Astrocyte (in vitro differentiated cells and primary cell): ENCODE data around the gene FKRP. TPM values are rescaled to one million over a fixed set of nuclear protein-coding genes. Genes with fewer than 3 reads are reported as not detected.

Experiments
- DNase-seq: peaks from one replicate; pipeline ENCODE4 v3.0.0-alpha.2; 2010; ENCODE audit warnings: low read depth
- FAIRE-seq: peaks from 2 replicates; lab custom pipeline; 2011; peaks lifted over from hg19 to GRCh38; lab: Jason Lieb, UNC
- H2AFZ ChIP-seq: 2 replicates; pipeline ENCODE4 v1.6.0; 2012; ENCODE audit warnings: low read depth, low read length, inconsistent platforms
- H3K27ac ChIP-seq: 2 replicates; pipeline ENCODE4 v1.5.1; 2011; ENCODE audit warnings: low read depth, low read length, inconsistent platforms
- H3K27me3 ChIP-seq: 2 replicates; pipeline ENCODE4 v1.6.0; 2011; ENCODE audit warnings: low read length, inconsistent platforms; ENCODE audit not compliant: insufficient read depth
- H3K36me3 ChIP-seq: 2 replicates; pipeline ENCODE4 v1.5.1; 2011; ENCODE audit warnings: low read length, inconsistent platforms; ENCODE audit not compliant: insufficient read depth
- H3K4me1 ChIP-seq: 2 replicates; pipeline ENCODE4 v1.5.1; 2011; ENCODE audit warnings: low read length, inconsistent platforms; ENCODE audit not compliant: insufficient read depth
- H3K4me2 ChIP-seq: 2 replicates; pipeline ENCODE4 v1.6.0; 2012; ENCODE audit warnings: low read length, inconsistent platforms
- H3K4me3 ChIP-seq: 2 replicates; pipeline ENCODE4 v1.5.1; 2011; ENCODE audit warnings: low read depth, mild to moderate bottlenecking, low read length, inconsistent platforms; ENCODE audit not compliant: insufficient read depth
- H3K79me2 ChIP-seq: 2 replicates; pipeline ENCODE4 v1.6.0; 2012; ENCODE audit warnings: mild to moderate bottlenecking, low read length, inconsistent platforms; ENCODE audit not compliant: insufficient read depth
- H3K9ac ChIP-seq: 2 replicates; pipeline ENCODE4 v1.6.0; 2012; ENCODE audit warnings: mild to moderate bottlenecking, low read length, inconsistent platforms
- H3K9me3 ChIP-seq: 2 replicates; pipeline ENCODE4 v1.5.1; 2012; ENCODE audit warnings: low read depth, mild to moderate bottlenecking, low read length, inconsistent platforms; ENCODE audit not compliant: insufficient read depth
- H4K20me1 ChIP-seq: 2 replicates; pipeline ENCODE4 v1.6.0; 2012; ENCODE audit warnings: low read length, inconsistent platforms; ENCODE audit not compliant: insufficient read depth
- H3K27ac Mint-ChIP-seq: one replicate; pipeline ENCODE4 v1.8.0; 2021; ENCODE audit warnings: mild to moderate bottlenecking, mixed read lengths; ENCODE audit not compliant: unreplicated experiment
- H3K27me3 Mint-ChIP-seq: one replicate; pipeline ENCODE4 v1.8.0; 2021; ENCODE audit warnings: low read depth, mixed read lengths; ENCODE audit not compliant: unreplicated experiment
- H3K36me3 Mint-ChIP-seq: one replicate; pipeline ENCODE4 v1.8.0; 2021; ENCODE audit warnings: low read depth, mixed read lengths; ENCODE audit not compliant: unreplicated experiment
- H3K4me1 Mint-ChIP-seq: one replicate; pipeline ENCODE4 v1.8.0; 2021; ENCODE audit warnings: low read depth, mixed read lengths; ENCODE audit not compliant: unreplicated experiment
- H3K4me3 Mint-ChIP-seq: one replicate; pipeline ENCODE4 v1.8.0; 2021; ENCODE audit warnings: mild to moderate bottlenecking, moderate library complexity, mixed read lengths; ENCODE audit not compliant: unreplicated experiment
- H3K9me3 Mint-ChIP-seq: one replicate; pipeline ENCODE4 v1.8.0; 2021; ENCODE audit warnings: mild to moderate bottlenecking, mixed read lengths; ENCODE audit not compliant: unreplicated experiment
- CTCF ChIP-seq: IDR thresholded peaks from 2 replicates; pipeline ENCODE4 v1.5.1; 2011; ENCODE audit warnings: low read depth, mild to moderate bottlenecking, inconsistent platforms, low read length, moderate library complexity; ENCODE audit not compliant: insufficient read depth
- EZH2 ChIP-seq: IDR thresholded peaks from 2 replicates; pipeline ENCODE4 v1.6.1; 2012; ENCODE audit warnings: mild to moderate bottlenecking, low read length, inconsistent platforms; ENCODE audit not compliant: insufficient read depth
- total RNA-seq: library from RNA; stranded (reverse); gene quantifications from 2 replicates; pipeline ENCODE4 v1.2.1, GENCODE V29; 2021

Gene FKRP
- total RNA-seq, 1 donor from 2014 or later, result 25.1 TPM

- no peak overlapping the region for H3K4me2 ChIP-seq
- no peak for FAIRE-seq
- H3K4me3 ChIP-seq, result no peak overlapping the region
- H3K9ac ChIP-seq, result no peak overlapping the region
- no peak overlapping the region for H3K4me3 Mint-ChIP-seq
- peaks cover 3% of the 10 kb centered on the region for H3K4me1 ChIP-seq
- no peaks in the 10 kb centered on the region for H3K36me3 ChIP-seq
- no peaks in the 10 kb centered on the region for H3K27me3 Mint-ChIP-seq
- H3K79me2 ChIP-seq, result no peaks in the 10 kb centered on the region
- peaks cover 8% of the 10 kb centered on the region for H3K36me3 Mint-ChIP-seq
- TF ChIP-seq EZH2 (no peak), CTCF (peak; percentile 32)
- no peak overlapping the region for H3K27ac ChIP-seq
- no peaks in the 10 kb centered on the region for H3K9me3 ChIP-seq
- no peaks in the 10 kb centered on the region for H3K27me3 ChIP-seq
- H2AFZ ChIP-seq, result no peak overlapping the region
- H3K4me1 Mint-ChIP-seq, result no peaks in the 10 kb centered on the region
- H3K9me3 Mint-ChIP-seq, result no peaks in the 10 kb centered on the region
- no peak for DNase-seq
- peaks cover 24% of the 10 kb centered on the region for H4K20me1 ChIP-seq
- H3K27ac Mint-ChIP-seq, result no peak overlapping the region
Observed at GRCh38 chr19:46753420-46754155, 7.7 kb downstream of the FKRP start.

- TF ChIP-seq EZH2 (no peak), CTCF (no peak)
- H4K20me1 ChIP-seq, result peaks cover 18% of the 10 kb centered on the region
- H3K4me1 Mint-ChIP-seq, result no peaks in the 10 kb centered on the region
- H3K27ac Mint-ChIP-seq, result no peak overlapping the region
- H3K36me3 Mint-ChIP-seq, result peaks cover 6% of the 10 kb centered on the region
- H3K27me3 ChIP-seq, result no peaks in the 10 kb centered on the region
- H3K79me2 ChIP-seq, result no peaks in the 10 kb centered on the region
- no peaks in the 10 kb centered on the region for H3K9me3 ChIP-seq
- H3K36me3 ChIP-seq, result no peaks in the 10 kb centered on the region
- peaks cover 3% of the 10 kb centered on the region for H3K4me1 ChIP-seq
- DNase-seq (no peak), FAIRE-seq (no peak)
- H3K4me3 ChIP-seq, result no peak overlapping the region
- no peak overlapping the region for H3K4me3 Mint-ChIP-seq
- no peak overlapping the region for H3K9ac ChIP-seq
- no peak overlapping the region for H3K27ac ChIP-seq
- H3K4me2 ChIP-seq, result no peak overlapping the region
- H2AFZ ChIP-seq, result no peak overlapping the region
- H3K27me3 Mint-ChIP-seq, result no peaks in the 10 kb centered on the region
- H3K9me3 Mint-ChIP-seq, result no peaks in the 10 kb centered on the region
Observed at GRCh38 chr19:46755077-46755852, 9.4 kb downstream of the FKRP start.
